GM21723 (cell line): ENCODE measurements around the gene SIX6.
"Not testable (repeated sequence)": the region's sequence is repeated elsewhere in the genome, so short reads cannot be mapped to it uniquely, and the experiment has no call there.

Experiments used
- ATAC-seq: cut with Tn5 transposase; IDR thresholded peaks from one replicate; pipeline ENCODE4 v1.9.1; 2021; ENCODE audit warnings: mild to moderate bottlenecking, moderate library complexity; ENCODE audit not compliant: unreplicated experiment

Gene SIX6

GRCh38 chr14:60508707-60509437 is at the start of gene SIX6:
Gene SIX6, plus strand, starts transcription at chr14:60509146. Its CDS starts 253 bp downstream, at chr14:60509399.
- no peak for ATAC-seq

DNA sequence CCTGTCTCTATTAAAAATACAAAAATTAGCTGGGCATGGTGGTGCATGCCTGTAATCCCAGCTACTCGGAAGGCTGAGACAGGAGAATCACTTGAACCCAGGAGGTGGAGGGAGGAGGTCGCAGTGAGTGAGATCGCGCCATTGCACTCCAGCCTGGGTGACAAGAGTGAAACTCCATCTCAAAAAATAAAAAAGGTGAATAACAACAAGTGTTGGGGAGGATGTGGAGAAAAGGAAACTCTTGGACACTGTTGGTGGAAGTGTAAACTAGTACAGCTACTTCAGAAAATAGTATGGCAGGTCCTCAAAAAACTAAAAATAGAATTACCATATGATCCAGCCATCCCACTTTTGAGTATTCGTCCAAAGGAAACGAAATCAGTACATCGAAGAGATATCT is 28.7 kb upstream of the SIX6 start:
- not testable (repeated sequence) for ATAC-seq

DNA sequence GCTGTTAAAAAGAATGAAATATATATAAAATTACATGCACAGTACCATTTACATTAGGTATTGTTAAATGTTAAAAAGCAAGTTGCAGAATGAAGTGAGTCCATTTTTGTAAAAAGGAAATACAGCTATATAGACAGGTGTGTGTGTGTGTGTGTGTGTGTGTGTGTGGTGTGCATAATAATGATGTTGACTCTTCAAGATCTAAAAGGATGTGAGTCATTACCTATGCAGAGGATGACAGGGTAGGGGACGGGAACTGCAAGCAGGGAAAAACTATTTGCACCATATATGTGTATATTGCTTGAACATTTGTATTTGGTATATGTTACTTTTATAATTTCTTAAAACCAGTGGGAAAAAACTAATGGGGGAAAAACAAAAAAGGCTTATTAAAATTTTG is 26.2 kb upstream of the SIX6 start:
- ATAC-seq = no peak

DNA sequence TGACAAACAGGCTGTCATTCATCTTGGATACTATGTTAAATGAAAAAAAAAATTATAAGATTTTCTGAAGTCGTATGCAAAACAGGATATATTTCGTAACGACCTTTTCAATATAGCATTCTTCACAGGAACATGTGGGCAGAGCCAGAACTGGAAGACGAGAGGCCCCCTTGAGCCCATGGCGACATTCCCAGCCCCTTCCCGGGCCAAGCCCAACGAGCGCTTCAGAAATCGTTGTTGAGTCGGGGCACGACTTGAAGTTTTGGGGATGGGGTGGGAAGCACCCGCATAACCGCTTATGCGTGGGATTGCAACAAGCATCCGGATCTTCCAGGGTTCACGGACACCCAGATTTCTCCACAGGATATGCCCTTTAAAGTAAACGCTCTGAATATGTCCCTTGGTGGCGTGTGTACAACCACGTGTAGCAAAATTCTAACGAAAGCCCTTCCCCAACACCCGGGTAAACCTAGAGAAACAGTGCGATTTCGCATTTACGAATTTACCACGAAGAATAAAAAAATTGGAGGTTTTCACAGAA is 23.8 kb upstream of the SIX6 start:
- no peak for ATAC-seq

DNA sequence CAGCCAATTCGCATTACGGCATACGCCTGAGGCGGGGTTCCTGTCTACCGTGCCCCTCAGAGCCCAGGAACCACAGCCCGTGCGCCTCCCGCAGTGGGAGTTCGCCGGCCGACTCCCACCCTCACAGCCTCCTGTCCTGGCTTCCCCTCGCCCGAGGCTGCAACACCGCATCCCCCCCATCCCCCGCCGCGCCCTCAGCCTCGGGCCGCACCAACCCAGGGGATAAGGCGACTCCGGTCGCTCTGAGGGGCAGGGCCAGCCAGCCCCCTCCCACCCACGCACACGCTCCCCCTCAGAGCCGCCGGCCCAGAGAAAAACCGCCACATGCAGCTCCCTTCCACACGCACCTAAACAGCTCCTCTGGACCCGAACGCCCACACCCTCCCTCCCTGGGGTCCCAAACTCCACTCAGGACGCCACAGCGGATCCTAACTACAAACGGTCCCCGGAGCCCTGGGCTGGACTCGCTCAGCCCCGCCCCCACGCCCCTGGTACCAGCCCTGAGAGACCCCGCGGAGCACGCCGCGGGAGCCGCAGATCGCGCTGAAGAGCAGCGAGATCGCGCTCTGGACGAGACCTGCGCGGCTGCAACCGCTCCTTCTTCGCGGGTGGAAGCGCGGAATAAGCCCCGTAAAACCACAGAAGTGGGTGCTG is 23.2 kb upstream of the SIX6 start, which contains the start of gene C14orf39:
Gene C14orf39 (minus strand): TSS at position 466 of the 654 bp plus-strand sequence. CDS start 985 bp downstream, outside the sequence.
- no peak for ATAC-seq

DNA sequence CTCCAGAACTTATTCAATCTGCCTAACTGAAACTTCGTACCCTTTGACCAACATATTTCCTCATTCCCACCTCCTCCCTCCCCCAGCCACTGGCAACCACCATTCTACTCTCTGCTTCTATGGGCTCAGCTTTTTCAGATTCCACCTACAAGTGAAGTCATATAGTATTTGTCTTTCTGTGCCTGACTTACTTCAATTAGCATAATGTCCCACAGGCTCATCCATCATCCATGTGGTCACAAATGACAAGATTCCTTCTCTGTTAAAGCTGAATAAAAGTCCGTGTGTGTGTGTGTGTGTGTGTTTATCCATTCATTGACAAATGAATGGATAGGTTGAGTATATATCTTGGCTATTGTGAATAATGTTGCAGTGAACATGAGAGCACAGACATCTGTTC is 21.7 kb upstream of the SIX6 start:
- no peak for ATAC-seq

- no peak for ATAC-seq
These were observed 20.8 kb upstream of the SIX6 start for GRCh38 chr14:60488175-60488574.

DNA sequence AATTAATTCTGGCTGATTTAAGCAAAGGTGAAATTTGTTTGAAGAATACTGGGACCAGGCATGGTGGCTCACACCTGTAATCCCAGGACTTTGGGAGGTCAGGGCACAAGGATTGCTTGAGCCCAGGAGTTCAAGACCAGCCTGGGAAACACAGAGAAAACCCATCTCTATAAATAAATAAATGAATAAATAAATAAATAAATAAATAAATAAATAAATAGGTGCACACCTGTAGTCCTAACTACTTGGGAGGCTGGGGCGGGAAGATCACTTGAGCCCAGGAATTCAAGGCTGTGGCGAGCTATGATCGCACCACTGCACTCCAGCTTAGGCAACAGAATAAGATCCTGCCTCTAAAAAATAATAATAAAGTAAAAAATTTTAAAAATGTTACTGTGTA is 18.7 kb upstream of the SIX6 start:
- ATAC-seq = no peak

DNA sequence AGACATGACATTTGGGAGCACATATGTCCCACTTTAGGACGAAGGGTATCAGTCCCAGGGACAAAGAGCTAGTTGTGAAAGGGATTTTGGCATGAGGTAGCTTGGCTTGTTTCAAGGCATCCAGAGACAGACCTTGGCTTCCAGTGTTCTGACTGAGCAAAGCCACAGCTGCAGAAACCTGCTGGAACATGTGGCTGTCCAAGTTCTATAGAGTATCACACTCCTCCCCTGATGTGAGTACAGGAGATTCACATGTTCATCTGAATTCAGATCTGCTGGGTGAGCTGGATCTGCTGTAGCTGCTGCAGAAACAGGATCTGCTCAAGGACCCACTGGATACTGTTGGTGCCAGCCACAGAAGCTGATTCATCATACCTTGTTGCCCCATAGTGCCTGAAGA is 13.0 kb upstream of the SIX6 start:
- ATAC-seq = no peak

DNA sequence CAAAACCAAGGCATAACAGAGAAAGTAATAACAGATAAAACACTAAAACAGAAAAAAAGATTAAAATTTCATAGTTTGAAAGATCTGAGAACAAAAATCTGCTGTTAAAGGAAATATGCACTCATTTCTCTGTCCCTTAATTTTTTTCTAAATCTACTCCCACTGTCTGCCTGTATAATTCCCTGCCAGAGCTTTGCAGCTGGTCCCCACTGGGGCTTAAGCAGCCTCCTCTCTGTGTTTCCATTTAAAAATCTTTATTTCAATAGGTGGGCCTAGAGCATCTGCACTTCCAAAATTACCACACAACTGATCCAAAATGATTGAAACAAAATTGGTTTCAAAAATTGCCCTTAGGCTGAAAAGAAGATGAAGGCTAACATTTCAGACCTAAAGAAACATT is 6.4 kb upstream of the SIX6 start:
- no peak for ATAC-seq

DNA sequence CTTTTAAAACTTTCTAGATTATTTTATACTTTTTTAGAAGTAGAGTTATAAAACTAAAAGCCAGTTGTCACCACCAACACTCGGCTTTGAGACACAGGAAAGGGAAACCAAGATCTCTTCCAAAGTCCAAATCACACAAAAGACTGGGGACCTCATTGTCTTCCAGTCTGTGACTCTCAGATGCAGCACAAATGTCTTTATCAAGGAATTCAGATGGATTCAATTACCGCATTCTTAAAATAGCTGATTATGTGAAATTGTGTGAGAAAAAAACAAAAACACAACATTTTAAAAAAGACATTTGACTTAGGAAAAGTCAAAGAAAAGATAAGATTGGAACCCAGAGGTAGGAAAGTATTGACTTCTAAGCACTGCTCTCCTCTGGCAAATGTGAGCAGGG is 3.5 kb upstream of the SIX6 start:
- no peak for ATAC-seq

- ATAC-seq = no peak
These were observed 2.9 kb upstream of the SIX6 start for GRCh38 chr14:60506010-60506409.

DNA sequence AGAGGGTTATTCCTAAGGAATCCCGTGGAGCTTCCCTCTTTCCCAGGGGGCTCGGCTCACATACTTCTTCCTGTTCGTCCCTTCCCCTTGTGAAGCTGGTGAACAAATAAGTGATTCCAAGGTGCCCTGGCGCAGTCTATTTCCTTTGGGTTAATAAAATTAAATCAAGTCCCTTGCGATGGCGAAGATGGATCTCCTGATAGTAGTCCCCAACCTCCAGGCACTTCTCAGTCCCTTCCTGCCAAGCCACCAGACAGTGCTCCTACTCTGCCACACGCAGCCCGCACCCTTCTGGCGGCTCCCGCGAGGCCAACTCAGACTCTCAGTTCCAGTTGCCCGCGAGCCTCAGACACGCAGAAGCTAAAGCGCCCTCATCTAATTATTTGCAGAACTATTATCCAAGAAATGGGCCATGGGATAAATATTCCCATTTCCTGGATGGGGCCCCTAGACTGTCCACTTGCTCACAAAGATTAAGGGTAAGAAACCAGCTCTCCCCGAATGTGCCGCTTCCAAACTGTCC is 2.4 kb upstream of the SIX6 start:
- ATAC-seq = no peak

DNA sequence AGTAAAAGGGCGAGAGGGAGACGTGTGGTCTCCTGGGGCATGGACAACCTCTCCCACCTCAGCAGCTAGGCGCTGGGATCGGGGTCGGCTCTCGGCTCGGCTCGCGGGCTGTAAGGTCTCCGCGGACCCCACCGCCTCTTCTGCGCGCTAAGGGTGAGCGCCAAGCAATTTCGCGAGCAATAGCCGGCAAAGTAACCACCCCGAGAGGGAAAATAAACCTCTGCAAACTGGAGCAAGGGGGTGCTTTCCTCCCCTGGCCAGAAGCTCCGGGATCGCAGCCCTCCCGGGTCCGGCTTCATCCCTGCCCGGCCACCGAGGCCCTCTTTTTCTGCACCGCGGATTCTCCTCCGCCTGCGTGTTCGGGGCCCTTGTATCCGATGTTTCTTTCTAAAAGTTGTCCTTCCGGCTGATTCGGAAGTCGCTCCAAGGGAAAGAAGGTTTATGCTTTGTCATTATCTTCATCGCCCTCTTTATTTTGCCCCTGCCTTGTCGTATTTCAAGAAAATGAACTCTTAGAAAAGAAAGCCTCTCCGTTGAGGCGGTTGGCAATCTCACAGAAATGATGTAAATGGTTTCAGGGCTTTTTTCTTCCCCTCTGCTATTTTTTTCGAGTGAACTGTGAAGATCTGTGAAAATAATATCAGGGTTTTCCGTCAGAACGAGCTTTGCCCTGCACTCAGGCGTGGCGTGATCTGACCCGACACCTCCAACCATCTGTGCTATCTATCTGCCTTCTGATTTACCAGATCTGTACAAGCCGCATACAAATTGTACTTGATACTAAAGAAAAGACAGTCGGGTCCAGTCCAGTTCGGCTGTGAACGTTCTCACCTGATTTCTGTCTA is 1.7 kb upstream of the SIX6 start:
- no peak for ATAC-seq

DNA sequence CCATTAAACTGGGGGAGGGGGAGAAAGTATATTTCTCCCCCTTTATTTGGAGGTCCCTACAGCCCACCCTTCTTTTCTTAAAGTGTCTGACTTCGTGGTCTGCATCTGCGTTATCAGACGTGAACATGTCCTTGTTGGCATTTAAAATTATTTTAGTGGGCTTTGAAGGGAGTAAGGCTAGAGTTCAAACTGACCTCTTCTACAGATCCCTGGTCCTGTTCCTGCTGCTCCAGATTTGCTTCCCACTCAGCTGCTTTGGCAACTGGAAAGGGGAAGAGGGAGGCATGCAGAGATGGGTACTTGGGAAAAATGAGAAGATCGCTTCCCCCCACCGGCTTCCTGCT is 611 bp upstream of the SIX6 start:
- no peak for ATAC-seq

- ATAC-seq = no peak
These were observed 700 bp downstream of the SIX6 start for GRCh38 chr14:60509438-60510253.

DNA sequence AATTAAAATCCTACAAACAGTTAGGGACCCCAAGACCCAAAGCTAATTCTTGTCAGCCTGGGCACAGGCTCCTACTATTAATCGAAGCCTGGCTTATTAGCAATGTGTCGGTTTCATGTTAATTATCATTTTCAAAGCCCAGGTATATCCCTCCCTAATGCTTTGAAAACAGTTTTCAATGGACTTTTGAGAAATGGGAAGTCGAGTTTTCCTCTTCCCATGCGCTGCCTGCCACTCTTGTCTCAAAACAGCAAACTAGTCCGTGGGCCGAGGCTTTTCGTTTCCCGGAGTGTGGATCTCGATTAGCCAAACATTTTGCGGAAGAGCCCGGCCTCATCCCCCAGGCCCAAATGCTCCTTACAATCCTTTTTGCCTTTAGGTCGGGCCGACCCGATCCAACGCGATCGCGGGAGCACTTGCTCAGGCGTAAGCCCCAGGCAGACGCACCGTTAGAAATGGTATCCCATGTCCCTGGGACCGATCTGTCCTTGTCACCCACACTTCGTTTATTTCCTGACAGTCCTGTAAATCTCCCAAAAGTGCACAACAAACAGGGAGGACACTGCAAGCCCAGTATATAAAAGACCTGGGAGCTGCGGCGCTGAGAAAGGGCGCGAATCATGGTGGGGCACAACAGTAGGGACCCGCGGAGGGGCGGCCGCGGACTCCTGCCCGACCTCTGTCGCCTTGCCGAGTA is 1.5 kb downstream of the SIX6 start:
- ATAC-seq = no peak

- ATAC-seq = no peak
These were observed 2.1 kb downstream of the SIX6 start for GRCh38 chr14:60510951-60511599.

GRCh38 chr14:60512126-60512525 is 3.2 kb downstream of the SIX6 start:
- no peak for ATAC-seq
